Astrocyte (in vitro differentiated cells and primary cell): ENCODE measurements around the gene KLK3.

Experiments
- EZH2 ChIP-seq: IDR thresholded peaks from 2 replicates; pipeline ENCODE4 v1.6.1; 2012; ENCODE audit warnings: mild to moderate bottlenecking, low read length, inconsistent platforms; ENCODE audit not compliant: insufficient read depth
- TF ChIP-seq, protein P1 (sequence below): IDR thresholded peaks from 2 replicates; pipeline ENCODE4 v1.5.1; 2011; ENCODE audit warnings: low read depth, mild to moderate bottlenecking, inconsistent platforms, low read length, moderate library complexity; ENCODE audit not compliant: insufficient read depth

GRCh38 chr19:50858886-50859285 is 4.2 kb downstream of the KLK3 start:
- TF ChIP-seq EZH2, result no peak
- TF ChIP-seq, protein P1, sequence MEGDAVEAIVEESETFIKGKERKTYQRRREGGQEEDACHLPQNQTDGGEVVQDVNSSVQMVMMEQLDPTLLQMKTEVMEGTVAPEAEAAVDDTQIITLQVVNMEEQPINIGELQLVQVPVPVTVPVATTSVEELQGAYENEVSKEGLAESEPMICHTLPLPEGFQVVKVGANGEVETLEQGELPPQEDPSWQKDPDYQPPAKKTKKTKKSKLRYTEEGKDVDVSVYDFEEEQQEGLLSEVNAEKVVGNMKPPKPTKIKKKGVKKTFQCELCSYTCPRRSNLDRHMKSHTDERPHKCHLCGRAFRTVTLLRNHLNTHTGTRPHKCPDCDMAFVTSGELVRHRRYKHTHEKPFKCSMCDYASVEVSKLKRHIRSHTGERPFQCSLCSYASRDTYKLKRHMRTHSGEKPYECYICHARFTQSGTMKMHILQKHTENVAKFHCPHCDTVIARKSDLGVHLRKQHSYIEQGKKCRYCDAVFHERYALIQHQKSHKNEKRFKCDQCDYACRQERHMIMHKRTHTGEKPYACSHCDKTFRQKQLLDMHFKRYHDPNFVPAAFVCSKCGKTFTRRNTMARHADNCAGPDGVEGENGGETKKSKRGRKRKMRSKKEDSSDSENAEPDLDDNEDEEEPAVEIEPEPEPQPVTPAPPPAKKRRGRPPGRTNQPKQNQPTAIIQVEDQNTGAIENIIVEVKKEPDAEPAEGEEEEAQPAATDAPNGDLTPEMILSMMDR, result no peak
